Body of pancreas (tissue), 4 donors: ENCODE measurements around the gene ENHO. TPM values are rescaled to one million over a fixed set of nuclear protein-coding genes. Genes with fewer than 3 reads are reported as not detected.
A peak's percentile ranks its signal among the peaks of the same experiment; 100 is the strongest.

ENCODE experiments used
- ATAC-seq: fragments of 150-250 bp; one replicate; pipeline ENCODE4 v1.9.1; 2016
- DNase-seq, 4 donors: peaks; one replicate each; pipeline ENCODE4 v3.0.0-alpha.2; 2019
- H3K27ac ChIP-seq, 4 donors: fragments of 200-600 bp; sonication (generic); 1 replicate in 3 of 4; 2 replicates in 1 of 4; pipeline versions ENCODE4 v1.5.1 to v1.6.1; 2016 to 2019; ENCODE audit warnings: mild to moderate bottlenecking in 1 of 4, mixed read lengths in 1 of 4, moderate library complexity in 1 of 4
- H3K27me3 ChIP-seq, 2 donors: fragments of 200-600 bp; sonication (generic); one replicate each; pipeline ENCODE4 v1.6.0; 2016; ENCODE audit warnings: mild to moderate bottlenecking in 1 of 2
- H3K36me3 ChIP-seq, 2 donors: fragments of 200-600 bp; sonication (generic); replicated peaks in 1 of 2; 2 replicates each; pipeline ENCODE4 v1.5.1; 2016; ENCODE audit warnings: low read depth in 2 of 2; ENCODE audit not compliant: insufficient read depth in 1 of 2
- H3K4me1 ChIP-seq: fragments of 200-600 bp; sonication (generic); one replicate; pipeline ENCODE4 v1.6.0; 2016
- H3K4me3 ChIP-seq, 2 donors: fragments of 200-600 bp; sonication (generic); 1 replicate in 1 of 2; 2 replicates in 1 of 2; pipeline ENCODE4 v1.5.1; 2016 to 2019
- H3K9me3 ChIP-seq, 3 donors: fragments of 200-600 bp; sonication (generic); 1 replicate in 2 of 3; 2 replicates in 1 of 3; pipeline ENCODE4 v1.5.1; 2016
- POLR2A ChIP-seq, 3 donors: fragments of 450-650 bp; IDR thresholded peaks; one replicate each; pipeline ENCODE4 v1.6.1; 2016; ENCODE audit warnings: antibody characterized with exemption in 3 of 3, mild to moderate bottlenecking in 2 of 3
- WGBS, 2 donors: methylation state at CpG; one replicate each; pipeline ENCODE4 v1.1.5; 2017; 5-methylcytosine and 5-hydroxymethylcytosine counted together
- intact Hi-C: fragments of 100-400 bp; cut with DNase I; formaldehyde crosslinking; loops from one replicate; pipeline ENCODE4 v1.15.1; 2023
- total RNA-seq, 2 donors: library from RNA; depleted of rRNA; stranded (reverse); fragments of >200 nt; gene quantifications; one replicate each; pipeline ENCODE4 v1.1.0, GENCODE V29; 2016
- TF ChIP-seq, protein P1 (sequence below), 7 experiments: fragments of 450-650 bp in 4 of 7; fragments of 200-600 bp in 3 of 7; sonication (generic) in 3 of 7; IDR thresholded peaks; one replicate each; pipeline ENCODE4 v1.5.1; 2016 to 2019; ENCODE audit warnings: antibody characterized with exemption in 7 of 7

The ENHO gene
- total RNA-seq, 2 donors from 2014 or later, result 2.9 TPM; not detected in 1

DNA sequence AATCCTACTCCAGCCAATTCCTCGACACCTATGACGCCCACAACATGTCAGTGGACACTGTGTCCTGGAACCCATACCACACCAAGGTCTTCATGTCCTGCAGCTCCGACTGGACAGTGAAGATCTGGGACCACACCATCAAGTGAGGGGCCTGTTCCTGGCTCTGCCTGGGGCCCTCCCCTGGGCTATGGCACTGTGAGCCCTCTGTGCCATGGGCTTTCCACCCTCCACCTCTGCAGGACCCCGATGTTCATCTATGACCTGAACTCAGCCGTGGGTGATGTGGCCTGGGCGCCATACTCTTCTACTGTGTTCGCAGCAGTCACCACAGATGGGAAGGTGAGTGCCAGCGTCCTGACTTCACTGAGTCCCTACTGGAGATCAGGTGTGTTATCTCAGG, 8.4 kb downstream of the ENHO start:
- no peak for ATAC-seq
- 69 to 80% methylated on average over 3 to 8 of the region's 8 CpGs for WGBS, 2 donors

GRCh38 chr9:34513567-34514214, 9.1 kb downstream of the ENHO start:
- intact Hi-C loops, result no loop called here
- no peaks in the 10 kb centered on the region for H3K27me3 ChIP-seq
- H3K4me3 ChIP-seq, result no peak overlapping the region
- DNase-seq (peak in 1 of 4 donors; percentile 21), ATAC-seq (no peak)
- H3K9me3 ChIP-seq, result no peaks in the 10 kb centered on the region
- no peak for TF ChIP-seq POLR2A (IDR thresholded peaks at IDR 0.05)
- TF ChIP-seq, protein P1, sequence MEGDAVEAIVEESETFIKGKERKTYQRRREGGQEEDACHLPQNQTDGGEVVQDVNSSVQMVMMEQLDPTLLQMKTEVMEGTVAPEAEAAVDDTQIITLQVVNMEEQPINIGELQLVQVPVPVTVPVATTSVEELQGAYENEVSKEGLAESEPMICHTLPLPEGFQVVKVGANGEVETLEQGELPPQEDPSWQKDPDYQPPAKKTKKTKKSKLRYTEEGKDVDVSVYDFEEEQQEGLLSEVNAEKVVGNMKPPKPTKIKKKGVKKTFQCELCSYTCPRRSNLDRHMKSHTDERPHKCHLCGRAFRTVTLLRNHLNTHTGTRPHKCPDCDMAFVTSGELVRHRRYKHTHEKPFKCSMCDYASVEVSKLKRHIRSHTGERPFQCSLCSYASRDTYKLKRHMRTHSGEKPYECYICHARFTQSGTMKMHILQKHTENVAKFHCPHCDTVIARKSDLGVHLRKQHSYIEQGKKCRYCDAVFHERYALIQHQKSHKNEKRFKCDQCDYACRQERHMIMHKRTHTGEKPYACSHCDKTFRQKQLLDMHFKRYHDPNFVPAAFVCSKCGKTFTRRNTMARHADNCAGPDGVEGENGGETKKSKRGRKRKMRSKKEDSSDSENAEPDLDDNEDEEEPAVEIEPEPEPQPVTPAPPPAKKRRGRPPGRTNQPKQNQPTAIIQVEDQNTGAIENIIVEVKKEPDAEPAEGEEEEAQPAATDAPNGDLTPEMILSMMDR (IDR thresholded peaks at IDR 0.05), result no peak
- WGBS, 2 donors, result 89 to 94% methylated on average over 2 of the region's 2 CpGs
- H3K36me3 ChIP-seq, result no peaks in the 10 kb centered on the region
- H3K4me1 ChIP-seq, result no peaks in the 10 kb centered on the region
- no peak overlapping the region for H3K27ac ChIP-seq

More for the DNA sequence above, 8.4 kb downstream of the ENHO start:
- Histone ChIP-seq H3K27ac (no peak overlapping the region), H3K27me3 (no peaks in the 10 kb centered on the region), H3K4me1 (no peaks in the 10 kb centered on the region), H3K36me3 (no peaks in the 10 kb centered on the region), H3K9me3 (no peaks in the 10 kb centered on the region), H3K4me3 (no peak overlapping the region)
- no peak for DNase-seq
- intact Hi-C loops, result no loop called here
- TF ChIP-seq POLR2A (IDR thresholded peaks at IDR 0.05), result no peak
- TF ChIP-seq, protein P1 (IDR thresholded peaks at IDR 0.05), result no peak

- ATAC-seq, result no peak
- DNase-seq, result no peak
- H3K4me1 ChIP-seq, result no peaks in the 10 kb centered on the region
- H3K27me3 ChIP-seq, result no peaks in the 10 kb centered on the region
- TF ChIP-seq, protein P1 (IDR thresholded peaks at IDR 0.05), result no peak
- TF ChIP-seq POLR2A (IDR thresholded peaks at IDR 0.05), result no peak
- 63 to 65% methylated on average over 8 to 9 of the region's 9 CpGs for WGBS, 2 donors
- H3K36me3 ChIP-seq, result no peaks in the 10 kb centered on the region
- H3K27ac ChIP-seq, result no peak overlapping the region
- H3K9me3 ChIP-seq, result no peaks in the 10 kb centered on the region
- H3K4me3 ChIP-seq, result no peak overlapping the region
- intact Hi-C loops, result no loop called here
These were observed 10.4 kb downstream of the ENHO start for GRCh38 chr9:34512131-34513078.

- Histone ChIP-seq H3K27ac (no peak overlapping the region), H3K4me3 (no peak overlapping the region), H3K4me1 (no peaks in the 10 kb centered on the region), H3K27me3 (no peaks in the 10 kb centered on the region), H3K9me3 (no peaks in the 10 kb centered on the region), H3K36me3 (no peaks in the 10 kb centered on the region)
- TF ChIP-seq, protein P1 (IDR thresholded peaks at IDR 0.05), result no peak
- no peak for TF ChIP-seq POLR2A (IDR thresholded peaks at IDR 0.05)
- intact Hi-C loops, result no loop called here
- WGBS, 2 donors, result 77 to 78% methylated on average over 8 to 13 of the region's 13 CpGs
- ATAC-seq, result no peak
- no peak for DNase-seq
These were observed 12.0 kb downstream of the ENHO start for GRCh38 chr9:34510497-34511468.
